Fibroblast of peridontal ligament (primary cell): ENCODE results near the gene C15orf39.
"Not testable (repeated sequence)": the region's sequence is repeated elsewhere in the genome, so short reads cannot be mapped to it uniquely, and the experiment has no call there.

ENCODE experiments used
- DNase-seq: peaks from one replicate; pipeline ENCODE4 v3.0.0-alpha.2; 2010; ENCODE audit errors: extremely low read depth

Gene C15orf39

DNA sequence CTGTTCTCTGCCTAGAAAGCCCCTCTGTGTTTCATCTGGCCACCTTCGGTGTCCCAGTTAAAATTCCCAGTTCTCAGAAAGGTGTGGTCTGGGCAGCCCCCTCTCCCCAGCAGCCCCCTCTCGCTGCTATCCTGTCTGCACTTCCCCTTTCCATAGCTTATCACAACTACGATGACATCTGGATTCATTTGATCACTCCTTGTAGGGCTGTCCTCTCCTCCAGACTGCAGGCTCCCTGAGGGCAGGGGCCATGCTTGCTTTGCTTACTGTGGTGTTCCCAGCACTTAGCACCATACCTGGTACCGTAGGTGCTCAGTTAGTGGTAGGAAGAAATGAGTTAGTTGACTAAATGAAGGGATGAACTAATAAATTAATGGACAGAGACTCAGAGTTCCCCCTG lies 30.2 kb downstream of the C15orf39 start:
- DNase-seq = no peak

- DNase-seq = no peak
Observed at GRCh38 chr15:75232252-75232813, 30.7 kb downstream of the C15orf39 start.

- DNase-seq = no peak
Observed at GRCh38 chr15:75232826-75233503, 31.3 kb downstream of the C15orf39 start.

DNA sequence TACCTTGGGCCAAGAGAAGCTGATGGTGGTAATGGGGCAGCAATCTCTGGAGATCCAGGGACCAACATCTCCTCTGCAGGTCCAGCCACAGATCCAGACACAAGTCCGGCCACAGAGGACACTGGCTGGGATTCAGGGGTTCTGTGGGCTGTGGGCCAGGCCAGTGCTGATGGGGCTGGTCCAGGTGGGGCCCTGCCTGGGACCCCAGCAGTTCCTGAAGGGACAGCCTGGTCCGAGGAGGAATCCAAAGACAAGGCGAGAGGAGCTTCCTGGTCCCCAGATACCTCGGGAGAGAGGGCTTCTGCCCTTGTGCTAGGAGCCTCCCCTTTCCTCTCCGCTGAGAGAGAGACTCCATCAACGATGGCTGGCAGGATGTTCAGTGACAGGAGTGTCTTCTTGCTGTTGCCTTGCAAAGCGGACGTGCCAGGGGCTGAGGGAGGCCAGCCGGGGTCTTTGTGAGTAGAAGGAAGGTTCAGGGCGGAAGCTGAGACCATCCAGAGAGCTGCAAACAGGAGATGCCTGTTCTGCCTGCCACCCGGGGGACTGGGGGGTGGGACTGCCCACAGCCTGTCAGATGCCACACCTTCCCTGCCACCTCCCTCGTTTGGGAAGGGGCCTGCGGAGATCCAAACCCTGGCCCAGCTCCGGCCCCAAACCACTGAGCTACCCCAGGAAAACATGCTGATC lies 32.0 kb downstream of the C15orf39 start:
- DNase-seq = no peak

DNA sequence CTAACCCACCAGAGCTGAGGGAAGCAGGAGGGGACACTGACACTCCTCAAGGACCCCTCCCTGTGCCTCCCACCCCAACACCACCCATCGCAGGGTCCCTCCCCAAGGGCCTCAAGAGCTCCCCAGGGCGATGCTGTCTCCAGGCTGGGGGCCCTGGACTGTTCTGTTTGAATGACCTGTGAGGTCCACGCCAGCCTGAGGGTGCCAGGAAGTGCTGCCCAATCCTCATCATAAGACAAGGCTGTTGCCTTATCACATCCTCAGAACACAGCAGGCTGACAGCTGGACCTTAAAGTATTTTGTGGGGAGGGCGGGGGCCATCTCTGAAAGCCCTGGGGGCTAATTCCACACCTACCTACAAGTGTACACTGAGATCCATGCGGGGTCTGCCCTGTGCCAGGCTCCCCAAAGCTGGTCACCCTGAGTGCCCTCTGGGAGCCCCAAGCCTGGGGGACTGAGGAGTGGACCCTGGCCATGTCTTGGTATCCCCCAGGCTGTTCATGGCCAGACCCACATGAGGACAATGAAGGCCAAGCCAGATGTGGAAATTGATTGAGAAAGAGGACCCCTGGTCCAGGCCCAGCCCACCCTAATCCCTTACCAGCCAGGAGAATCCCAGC lies 32.6 kb downstream of the C15orf39 start:
- no peak for DNase-seq

GRCh38 chr15:75235051-75235673 lies 33.5 kb downstream of the C15orf39 start:
- DNase-seq = no peak

DNA sequence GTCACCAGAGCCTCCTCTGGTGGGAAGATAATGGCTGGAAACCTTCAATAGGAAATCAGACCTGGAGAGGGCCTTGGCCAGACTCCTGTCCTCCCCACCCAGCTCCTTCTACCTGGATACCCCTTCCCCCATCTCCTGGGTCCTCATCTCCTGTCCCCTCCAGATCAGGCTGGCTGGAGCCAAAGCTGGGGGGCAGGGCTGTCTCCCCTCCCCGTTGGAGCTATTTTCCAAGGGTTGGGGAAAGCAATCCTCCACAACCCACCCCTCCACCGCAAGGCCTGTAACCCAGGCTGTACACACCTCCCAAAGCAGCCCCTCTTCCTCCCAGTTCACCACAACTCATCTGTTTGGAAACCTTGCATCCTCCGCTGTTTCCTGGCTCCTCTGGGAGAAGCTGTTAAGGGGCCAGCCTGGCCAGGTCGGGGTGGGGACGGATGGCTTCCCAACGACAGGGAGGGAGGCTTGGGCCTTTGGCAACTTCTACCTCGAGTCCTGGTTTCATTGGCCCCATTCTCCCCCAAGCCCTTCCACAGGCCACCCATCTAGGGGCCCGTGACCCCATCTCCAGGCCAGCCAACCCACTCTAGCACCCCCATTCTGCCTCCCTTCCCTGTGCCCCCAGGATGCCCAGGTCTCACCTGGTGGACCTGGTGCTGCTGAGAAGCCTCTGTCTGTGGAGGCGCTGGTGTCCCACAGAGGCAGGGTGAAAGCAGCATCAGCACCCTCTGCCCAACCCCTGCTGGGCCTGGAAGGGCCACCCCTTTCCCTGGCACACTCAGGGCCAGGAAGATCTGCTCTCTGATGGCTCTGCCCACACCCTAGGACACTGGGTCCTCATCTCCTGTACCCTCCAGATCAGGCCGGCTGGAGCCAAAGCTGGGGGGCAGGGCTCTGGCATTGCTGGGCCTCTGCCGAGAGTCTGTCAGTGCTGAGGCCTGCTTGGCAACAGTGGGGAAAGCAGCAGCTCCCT lies 34.4 kb downstream of the C15orf39 start:
- no peak for DNase-seq

GRCh38 chr15:75237316-75237982 lies 35.8 kb downstream of the C15orf39 start:
- no peak for DNase-seq

GRCh38 chr15:75238150-75238549 lies 36.5 kb downstream of the C15orf39 start:
- DNase-seq = no peak

GRCh38 chr15:75245741-75246140 lies 44.1 kb downstream of the C15orf39 start:
- not testable (repeated sequence) for DNase-seq

DNA sequence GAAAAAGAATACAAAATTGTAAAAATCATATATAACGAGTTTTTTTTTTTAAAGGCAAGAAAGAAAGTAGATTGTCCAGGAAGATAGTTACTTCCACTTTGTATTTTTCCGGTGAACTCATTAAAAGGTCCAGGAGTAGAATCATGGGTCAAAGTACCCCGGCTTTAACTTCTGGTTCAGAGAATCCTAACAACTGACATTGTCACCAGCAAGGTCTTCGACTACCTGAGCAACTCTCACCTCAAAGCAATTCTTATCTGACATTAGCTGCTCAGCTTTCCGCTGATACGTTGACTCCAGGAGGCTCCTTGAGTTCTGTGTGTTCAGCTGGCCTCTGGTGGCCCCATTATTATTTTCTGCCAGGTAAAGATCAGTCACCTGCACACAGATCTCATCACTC lies 47.3 kb downstream of the C15orf39 start:
- not testable (repeated sequence) for DNase-seq

DNA sequence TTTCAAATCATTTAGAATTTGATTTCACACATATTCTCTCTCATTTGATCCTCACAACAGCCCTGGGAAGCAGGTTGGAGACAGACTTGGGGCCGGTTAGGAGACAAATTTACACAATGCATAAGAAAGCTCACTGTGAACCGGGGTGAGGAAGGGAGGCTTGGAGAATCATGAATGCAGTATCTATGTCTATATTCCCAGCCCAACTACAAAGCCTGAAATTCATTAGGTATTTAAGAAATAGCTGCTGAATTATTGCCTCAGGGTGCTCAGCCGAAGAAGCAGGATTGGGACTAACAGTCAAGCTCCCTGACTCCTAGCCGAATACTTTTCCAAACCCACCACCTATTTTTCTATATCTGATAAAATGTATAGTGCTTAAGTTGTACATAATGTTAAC lies 48.0 kb downstream of the C15orf39 start:
- no peak for DNase-seq

DNA sequence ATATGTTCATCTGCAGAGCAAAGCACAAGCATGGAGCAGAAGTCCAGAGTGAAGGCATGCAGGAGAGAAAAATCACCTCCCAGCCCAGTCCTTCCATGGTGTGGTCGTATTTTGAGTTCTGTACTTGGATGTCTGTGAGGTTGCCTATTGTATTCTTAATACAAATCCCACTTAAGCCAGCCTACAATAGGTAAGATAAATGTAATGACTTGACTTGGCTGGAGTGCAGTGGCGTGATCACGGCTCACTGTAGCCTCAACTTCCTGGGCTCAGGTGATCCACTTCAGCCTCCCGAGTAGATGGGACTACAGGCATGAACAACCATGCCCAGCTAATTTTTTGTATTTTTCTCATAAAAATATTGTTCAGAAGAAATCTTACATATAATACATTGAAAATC lies 49.7 kb downstream of the C15orf39 start:
- DNase-seq = not testable (repeated sequence)

DNA sequence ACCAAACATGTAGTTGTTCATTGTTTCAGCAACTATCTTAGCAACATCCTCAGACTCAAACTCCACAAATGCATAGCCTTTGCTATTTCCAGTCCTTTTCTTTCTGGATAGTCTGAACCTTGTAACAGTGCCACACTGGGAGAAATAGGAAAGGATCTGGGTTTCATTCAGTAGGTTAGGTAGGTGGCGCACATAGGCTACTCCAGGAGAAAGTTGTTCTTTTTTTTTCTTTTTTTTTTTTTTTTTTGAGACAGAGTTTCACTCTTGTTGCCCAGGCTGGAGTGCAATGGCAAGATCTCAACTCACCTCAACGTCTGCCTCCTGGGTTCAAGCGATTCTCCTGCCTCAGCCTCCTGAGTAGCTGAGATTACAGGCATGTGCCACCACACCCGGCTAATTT lies 50.6 kb downstream of the C15orf39 start:
- DNase-seq = peak; percentile 1

GRCh38 chr15:75258034-75258433 lies 56.4 kb downstream of the C15orf39 start, which contains the start of gene GOLGA6C:
Gene GOLGA6C, plus strand, starts transcription at chr15:75258334. Its CDS starts 265 bp downstream, at chr15:75258599.
- DNase-seq = not testable (repeated sequence)

GRCh38 chr15:75258620-75259343 lies 57.1 kb downstream of the C15orf39 start:
- DNase-seq = not testable (repeated sequence)

- DNase-seq = not testable (repeated sequence)
Observed at GRCh38 chr15:75259873-75260272, 58.2 kb downstream of the C15orf39 start.
